HepG2 (cell line): ENCODE measurements around the gene UBC. TPM values are rescaled to one million over a fixed set of nuclear protein-coding genes. Genes with fewer than 3 reads are reported as not detected.

Experiments
- AKAP8 ChIP-seq: sonication (generic); formaldehyde crosslinking; IDR thresholded peaks from 2 replicates; pipeline ENCODE4 v1.5.1; 2020; ENCODE audit warnings: mild to moderate bottlenecking, missing genetic modification reagents
- DPF2 ChIP-seq: sonication (generic); formaldehyde crosslinking; IDR thresholded peaks from 2 replicates; pipeline ENCODE4 v1.4.0; 2020; ENCODE audit warnings: mild to moderate bottlenecking, low read depth, missing genetic modification reagents, borderline replicate concordance
- ETV5 ChIP-seq: IDR thresholded peaks from 2 replicates; pipeline ENCODE4 v1.6.1; 2018; ENCODE audit warnings: missing biosample characterization, missing genetic modification reagents, inconsistent platforms, borderline replicate concordance
- MEIS1 ChIP-seq: sonication (generic); formaldehyde crosslinking; IDR thresholded peaks from 2 replicates; pipeline ENCODE4 v1.9.0; 2021; ENCODE audit warnings: mild to moderate bottlenecking, missing genetic modification reagents, moderate library complexity, borderline replicate concordance
- NR2F1 ChIP-seq, 2 experiments: fragments of 450-650 bp in 1 of 2; formaldehyde crosslinking in 1 of 2; IDR thresholded peaks; 2 replicates each; pipeline versions ENCODE4 v1.5.0 to v1.6.1; 2016 to 2020; ENCODE audit warnings: mild to moderate bottlenecking in 1 of 2, missing compliant biosample characterization in 1 of 2, missing genetic modification reagents in 1 of 2, moderate library complexity in 1 of 2
- SAFB2 ChIP-seq: sonication (generic); formaldehyde crosslinking; IDR thresholded peaks from 2 replicates; pipeline ENCODE4 v1.5.1; 2020; ENCODE audit warnings: missing genetic modification reagents, low read depth, mild to moderate bottlenecking, borderline replicate concordance
- SETDB1 ChIP-seq: sonication (generic); formaldehyde crosslinking; IDR thresholded peaks from 2 replicates; pipeline ENCODE4 v1.5.1; 2020; ENCODE audit warnings: missing genetic modification reagents, mild to moderate bottlenecking, borderline replicate concordance
- SMAD1 ChIP-seq: sonication (generic); formaldehyde crosslinking; IDR thresholded peaks from 2 replicates; pipeline ENCODE4 v1.4.0; 2020; ENCODE audit warnings: missing genetic modification reagents, low read depth, mild to moderate bottlenecking, borderline replicate concordance
- SSRP1 ChIP-seq: IDR thresholded peaks from 2 replicates; pipeline ENCODE4 v1.6.1; 2016; ENCODE audit warnings: control low read depth
- TBP ChIP-seq: sonication (generic); formaldehyde crosslinking; IDR thresholded peaks from 2 replicates; pipeline ENCODE4 v1.5.0; 2020; ENCODE audit warnings: missing genetic modification reagents
- U2AF1 ChIP-seq: fragments of 200-400 bp; formaldehyde crosslinking; optimal IDR thresholded peaks from 2 replicates; pipeline ENCODE3; 2017; ENCODE audit warnings: mild to moderate bottlenecking, low read depth, low read length
- ZBTB1 ChIP-seq: sonication (generic); formaldehyde crosslinking; IDR thresholded peaks from 2 replicates; pipeline ENCODE4 v1.4.0; 2020; ENCODE audit warnings: missing genetic modification reagents, borderline replicate concordance
- ZBTB20 ChIP-seq: sonication (generic); formaldehyde crosslinking; IDR thresholded peaks from 2 replicates; pipeline ENCODE4 v1.8.1; 2023; ENCODE audit warnings: missing genetic modification reagents, low read depth, mild to moderate bottlenecking, borderline replicate concordance
- ZNF251 ChIP-seq: sonication (generic); formaldehyde crosslinking; IDR thresholded peaks from 2 replicates; pipeline ENCODE4 v1.9.0; 2021; ENCODE audit warnings: mild to moderate bottlenecking, missing genetic modification reagents
- ZNF331 ChIP-seq: sonication (generic); formaldehyde crosslinking; IDR thresholded peaks from 2 replicates; pipeline ENCODE4 v1.4.0; 2020; ENCODE audit warnings: missing genetic modification reagents
- ZNF570 ChIP-seq: sonication (generic); formaldehyde crosslinking; IDR thresholded peaks from 2 replicates; pipeline ENCODE4 v1.4.0; 2020; ENCODE audit warnings: mild to moderate bottlenecking, missing genetic modification reagents, borderline replicate concordance
- ZNF580 ChIP-seq: IDR thresholded peaks from 2 replicates; pipeline ENCODE4 v1.6.1; 2016; ENCODE audit warnings: low read depth, borderline replicate concordance
- ZNF839 ChIP-seq: sonication (generic); formaldehyde crosslinking; IDR thresholded peaks from 2 replicates; pipeline ENCODE4 v1.4.0; 2020; ENCODE audit warnings: missing genetic modification reagents, mild to moderate bottlenecking, borderline replicate concordance
- polyA plus RNA-seq, 8 experiments: library from polyadenylated mRNA; depleted of rRNA in 3 of 8; stranded (reverse) in 7 of 8; unstranded in 1 of 8; fragments of >200 nt; fragmentation: Illumina TruSeq in 4 of 8; extraction: Trizol in 4 of 8; gene quantifications; 2 replicates each; pipeline versions ENCODE4 v1.2.1 to v1.2.3, GENCODE V29; 2011 to 2016; ENCODE audit warnings: low read depth in 4 of 8, missing spikeins in 1 of 8, mixed read lengths in 1 of 8; ENCODE audit not compliant: insufficient read depth in 1 of 8
- total RNA-seq, 5 experiments: library from RNA; depleted of rRNA; stranded (reverse); fragments of >200 nt; fragmentation: Illumina TruSeq; extraction: Trizol; gene quantifications; 2 replicates each; pipeline ENCODE4 v1.2.3, GENCODE V29; 2016; ENCODE audit warnings: low read depth in 1 of 5
- TF ChIP-seq, protein P1 (sequence below): sonication (generic); formaldehyde crosslinking; IDR thresholded peaks from 2 replicates; pipeline ENCODE4 v1.9.0; 2021; ENCODE audit warnings: missing genetic modification reagents, borderline replicate concordance
- TF ChIP-seq, protein P2 (sequence below): sonication (generic); formaldehyde crosslinking; IDR thresholded peaks from 2 replicates; pipeline ENCODE4 v1.4.0; 2020; ENCODE audit warnings: missing genetic modification reagents

Gene UBC
- total and polyA plus RNA-seq, 2 of the 13 experiments (the other 11 are each of a cell fraction or from before 2014, with no cell fraction given) = 805 to 1,432 TPM

- no peak; the same call in 1 of the 2 replicates for TF ChIP-seq SSRP1 (CRISPR knock-in tag)
- no peak for TF ChIP-seq ZNF251 (CRISPR knock-in tag)
- TF ChIP-seq SMAD1 (CRISPR knock-in tag) = peak; percentile 40; the same call in 1 of the 2 replicates
- TF ChIP-seq, protein P1, sequence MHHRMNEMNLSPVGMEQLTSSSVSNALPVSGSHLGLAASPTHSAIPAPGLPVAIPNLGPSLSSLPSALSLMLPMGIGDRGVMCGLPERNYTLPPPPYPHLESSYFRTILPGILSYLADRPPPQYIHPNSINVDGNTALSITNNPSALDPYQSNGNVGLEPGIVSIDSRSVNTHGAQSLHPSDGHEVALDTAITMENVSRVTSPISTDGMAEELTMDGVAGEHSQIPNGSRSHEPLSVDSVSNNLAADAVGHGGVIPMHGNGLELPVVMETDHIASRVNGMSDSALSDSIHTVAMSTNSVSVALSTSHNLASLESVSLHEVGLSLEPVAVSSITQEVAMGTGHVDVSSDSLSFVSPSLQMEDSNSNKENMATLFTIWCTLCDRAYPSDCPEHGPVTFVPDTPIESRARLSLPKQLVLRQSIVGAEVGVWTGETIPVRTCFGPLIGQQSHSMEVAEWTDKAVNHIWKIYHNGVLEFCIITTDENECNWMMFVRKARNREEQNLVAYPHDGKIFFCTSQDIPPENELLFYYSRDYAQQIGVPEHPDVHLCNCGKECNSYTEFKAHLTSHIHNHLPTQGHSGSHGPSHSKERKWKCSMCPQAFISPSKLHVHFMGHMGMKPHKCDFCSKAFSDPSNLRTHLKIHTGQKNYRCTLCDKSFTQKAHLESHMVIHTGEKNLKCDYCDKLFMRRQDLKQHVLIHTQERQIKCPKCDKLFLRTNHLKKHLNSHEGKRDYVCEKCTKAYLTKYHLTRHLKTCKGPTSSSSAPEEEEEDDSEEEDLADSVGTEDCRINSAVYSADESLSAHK = no peak
- no peak for TF ChIP-seq ZBTB20
- peak; percentile 62; the same call in 1 of the 2 replicates for TF ChIP-seq SAFB2 (CRISPR knock-in tag)
- TF ChIP-seq SETDB1 = no peak
- TF ChIP-seq, protein P2, sequence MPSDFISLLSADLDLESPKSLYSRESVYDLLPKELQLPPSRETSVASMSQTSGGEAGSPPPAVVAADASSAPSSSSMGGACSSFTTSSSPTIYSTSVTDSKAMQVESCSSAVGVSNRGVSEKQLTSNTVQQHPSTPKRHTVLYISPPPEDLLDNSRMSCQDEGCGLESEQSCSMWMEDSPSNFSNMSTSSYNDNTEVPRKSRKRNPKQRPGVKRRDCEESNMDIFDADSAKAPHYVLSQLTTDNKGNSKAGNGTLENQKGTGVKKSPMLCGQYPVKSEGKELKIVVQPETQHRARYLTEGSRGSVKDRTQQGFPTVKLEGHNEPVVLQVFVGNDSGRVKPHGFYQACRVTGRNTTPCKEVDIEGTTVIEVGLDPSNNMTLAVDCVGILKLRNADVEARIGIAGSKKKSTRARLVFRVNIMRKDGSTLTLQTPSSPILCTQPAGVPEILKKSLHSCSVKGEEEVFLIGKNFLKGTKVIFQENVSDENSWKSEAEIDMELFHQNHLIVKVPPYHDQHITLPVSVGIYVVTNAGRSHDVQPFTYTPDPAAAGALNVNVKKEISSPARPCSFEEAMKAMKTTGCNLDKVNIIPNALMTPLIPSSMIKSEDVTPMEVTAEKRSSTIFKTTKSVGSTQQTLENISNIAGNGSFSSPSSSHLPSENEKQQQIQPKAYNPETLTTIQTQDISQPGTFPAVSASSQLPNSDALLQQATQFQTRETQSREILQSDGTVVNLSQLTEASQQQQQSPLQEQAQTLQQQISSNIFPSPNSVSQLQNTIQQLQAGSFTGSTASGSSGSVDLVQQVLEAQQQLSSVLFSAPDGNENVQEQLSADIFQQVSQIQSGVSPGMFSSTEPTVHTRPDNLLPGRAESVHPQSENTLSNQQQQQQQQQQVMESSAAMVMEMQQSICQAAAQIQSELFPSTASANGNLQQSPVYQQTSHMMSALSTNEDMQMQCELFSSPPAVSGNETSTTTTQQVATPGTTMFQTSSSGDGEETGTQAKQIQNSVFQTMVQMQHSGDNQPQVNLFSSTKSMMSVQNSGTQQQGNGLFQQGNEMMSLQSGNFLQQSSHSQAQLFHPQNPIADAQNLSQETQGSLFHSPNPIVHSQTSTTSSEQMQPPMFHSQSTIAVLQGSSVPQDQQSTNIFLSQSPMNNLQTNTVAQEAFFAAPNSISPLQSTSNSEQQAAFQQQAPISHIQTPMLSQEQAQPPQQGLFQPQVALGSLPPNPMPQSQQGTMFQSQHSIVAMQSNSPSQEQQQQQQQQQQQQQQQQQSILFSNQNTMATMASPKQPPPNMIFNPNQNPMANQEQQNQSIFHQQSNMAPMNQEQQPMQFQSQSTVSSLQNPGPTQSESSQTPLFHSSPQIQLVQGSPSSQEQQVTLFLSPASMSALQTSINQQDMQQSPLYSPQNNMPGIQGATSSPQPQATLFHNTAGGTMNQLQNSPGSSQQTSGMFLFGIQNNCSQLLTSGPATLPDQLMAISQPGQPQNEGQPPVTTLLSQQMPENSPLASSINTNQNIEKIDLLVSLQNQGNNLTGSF (CRISPR knock-in tag) = no peak
- peak; percentile 85; the same call in 1 of the 2 replicates for TF ChIP-seq MEIS1
- no peak; a peak in 1 of 4 replicates for TF ChIP-seq NR2F1 (CRISPR knock-in tag; IDR thresholded peaks at IDR 0.05)
- TF ChIP-seq ZBTB1 (CRISPR knock-in tag) = no peak
- no peak for TF ChIP-seq AKAP8 (CRISPR knock-in tag)
- TF ChIP-seq ZNF570 (CRISPR knock-in tag) = no peak
- TF ChIP-seq DPF2 (CRISPR knock-in tag) = no peak
- TF ChIP-seq TBP (CRISPR knock-in tag) = no peak
- TF ChIP-seq ETV5 (CRISPR knock-in tag) = peak; percentile 83; the same call in 1 of the 2 replicates
- 0 out of 2 replicates have a peak, but pooled peaks have one; percentile 31 for TF ChIP-seq ZNF580 (CRISPR knock-in tag)
- TF ChIP-seq ZNF331 (CRISPR knock-in tag) = no peak; the same call in 1 of the 2 replicates
- TF ChIP-seq ZNF839 (CRISPR knock-in tag) = no peak
- TF ChIP-seq U2AF1 = no peak
Observed at GRCh38 chr12:124940393-124941169, 26.1 kb upstream of the UBC start (continued).
